HEK293 (cell line): ENCODE measurements around the gene VSTM2B.
A peak's percentile ranks its signal among the peaks of the same experiment; 100 is the strongest.

Source experiments
- CTCF ChIA-PET: fragments of 350-600 bp; formaldehyde crosslinking; extraction: SDS; loops from one replicate; lab custom pipeline; 2021; ENCODE audit warnings: antibody characterized with exemption; lab: Yijun Ruan, JAX
- POLR2A ChIA-PET: fragments of 300-600 bp; formaldehyde crosslinking; extraction: SDS; loops from one replicate; lab custom pipeline; 2020; ENCODE audit warnings: antibody characterized with exemption, inconsistent platforms; lab: Yijun Ruan, JAX
- H3K27ac ChIP-seq: fragments of 200-500 bp; sonication (Bioruptor generic); 2 replicates; pipeline ENCODE4 v1.5.1; 2014; ENCODE audit warnings: low read depth, low read length, control low read depth, inconsistent platforms; ENCODE audit errors: extremely low read depth
- H3K36me3 ChIP-seq, 2 experiments: fragments of 200-500 bp in 1 of 2; sonication (Bioruptor generic) in 1 of 2; 1 replicate in 1 of 2; 2 replicates in 1 of 2; pipeline ENCODE4 v1.5.1; 2014 to 2017; ENCODE audit warnings: inconsistent platforms in 2 of 2, low read length in 2 of 2; ENCODE audit not compliant: control insufficient read depth in 2 of 2, insufficient read depth in 1 of 2
- H3K4me1 ChIP-seq: fragments of 200-500 bp; sonication (Bioruptor generic); 2 replicates; pipeline ENCODE4 v1.5.1; 2014; ENCODE audit warnings: mild to moderate bottlenecking, low read length, inconsistent platforms; ENCODE audit not compliant: control insufficient read depth, insufficient read depth
- H3K4me3 ChIP-seq: 2 replicates; pipeline ENCODE4 v1.5.1; 2011; ENCODE audit warnings: low read depth, mild to moderate bottlenecking, control low read depth, low read length, moderate library complexity
- H3K9me3 ChIP-seq: fragments of 200-500 bp; sonication (Bioruptor generic); 2 replicates; pipeline ENCODE4 v1.5.1; 2014; ENCODE audit warnings: low read depth, low read length, inconsistent platforms; ENCODE audit not compliant: control insufficient read depth, insufficient read depth
- EGR2 ChIP-seq: fragments of 450-650 bp; formaldehyde crosslinking; IDR thresholded peaks from 2 replicates; pipeline ENCODE4 v1.5.1; 2016; ENCODE audit warnings: low read depth, missing biosample characterization, missing genetic modification characterization
- GLIS1 ChIP-seq: fragments of 450-650 bp; formaldehyde crosslinking; IDR thresholded peaks from 2 replicates; pipeline ENCODE4 v1.5.1; 2016; ENCODE audit warnings: missing biosample characterization, missing genetic modification characterization
- GLIS2 ChIP-seq: fragments of 450-650 bp; formaldehyde crosslinking; IDR thresholded peaks from 2 replicates; pipeline ENCODE4 v1.5.1; 2016; ENCODE audit warnings: missing biosample characterization, missing genetic modification characterization
- OSR2 ChIP-seq: fragments of 450-650 bp; formaldehyde crosslinking; IDR thresholded peaks from 2 replicates; pipeline ENCODE4 v1.5.1; 2016; ENCODE audit warnings: missing biosample characterization, missing genetic modification characterization
- SCRT1 ChIP-seq: fragments of 450-650 bp; formaldehyde crosslinking; IDR thresholded peaks from 2 replicates; pipeline ENCODE4 v1.5.1; 2016; ENCODE audit warnings: missing biosample characterization, missing genetic modification characterization, borderline replicate concordance
- SCRT2 ChIP-seq: fragments of 450-650 bp; formaldehyde crosslinking; IDR thresholded peaks from 2 replicates; pipeline ENCODE4 v1.5.1; 2016; ENCODE audit warnings: missing biosample characterization, missing genetic modification characterization
- WT1 ChIP-seq: fragments of 450-650 bp; formaldehyde crosslinking; IDR thresholded peaks from 2 replicates; pipeline ENCODE4 v1.5.1; 2016; ENCODE audit warnings: missing biosample characterization, missing genetic modification characterization
- ZBTB1 ChIP-seq: fragments of 450-650 bp; formaldehyde crosslinking; IDR thresholded peaks from 2 replicates; pipeline ENCODE4 v1.5.1; 2016; ENCODE audit warnings: missing biosample characterization, missing genetic modification characterization
- ZBTB8A ChIP-seq: fragments of 450-650 bp; formaldehyde crosslinking; IDR thresholded peaks from 2 replicates; pipeline ENCODE4 v1.5.1; 2016; ENCODE audit warnings: missing biosample characterization, missing genetic modification characterization
- ZIC2 ChIP-seq: fragments of 450-650 bp; formaldehyde crosslinking; IDR thresholded peaks from 2 replicates; pipeline ENCODE4 v1.5.1; 2016; ENCODE audit warnings: missing biosample characterization, missing genetic modification characterization
- ZNF19 ChIP-seq: fragments of 450-650 bp; formaldehyde crosslinking; IDR thresholded peaks from 2 replicates; pipeline ENCODE4; 2016; ENCODE audit warnings: missing biosample characterization, missing genetic modification characterization, low read depth
- ZNF433 ChIP-seq: fragments of 450-650 bp; formaldehyde crosslinking; IDR thresholded peaks from 2 replicates; pipeline ENCODE4 v1.5.1; 2016; ENCODE audit warnings: missing biosample characterization, missing genetic modification characterization, low read depth
- ZNF544 ChIP-seq: fragments of 450-650 bp; formaldehyde crosslinking; IDR thresholded peaks from 2 replicates; pipeline ENCODE4 v1.5.0; 2017; ENCODE audit warnings: missing biosample characterization, missing genetic modification characterization
- ZNF561 ChIP-seq: fragments of 450-650 bp; IDR thresholded peaks from 2 replicates; pipeline ENCODE4 v1.5.1; 2018; ENCODE audit warnings: missing biosample characterization, missing genetic modification characterization, borderline replicate concordance
- ZNF654 ChIP-seq: fragments of 450-650 bp; formaldehyde crosslinking; IDR thresholded peaks from 2 replicates; pipeline ENCODE4 v1.5.1; 2016; ENCODE audit warnings: low read depth, missing biosample characterization, missing genetic modification characterization
- ZNF677 ChIP-seq: fragments of 450-650 bp; IDR thresholded peaks from 2 replicates; pipeline ENCODE4 v1.5.0; 2018; ENCODE audit warnings: missing biosample characterization, mild to moderate bottlenecking, missing genetic modification characterization, moderate library complexity
- ZNF707 ChIP-seq: fragments of 450-650 bp; formaldehyde crosslinking; IDR thresholded peaks from 2 replicates; pipeline ENCODE4 v1.5.1; 2016; ENCODE audit warnings: missing biosample characterization, missing genetic modification characterization
- ZNF785 ChIP-seq: fragments of 450-650 bp; formaldehyde crosslinking; IDR thresholded peaks from 2 replicates; pipeline ENCODE4 v1.5.1; 2016; ENCODE audit warnings: missing biosample characterization, missing genetic modification characterization
- TF ChIP-seq, protein P1 (sequence below): fragments of 450-650 bp; formaldehyde crosslinking; IDR thresholded peaks from 2 replicates; pipeline ENCODE4 v1.5.1; 2016; ENCODE audit warnings: missing biosample characterization, missing genetic modification characterization
- TF ChIP-seq, protein P2 (sequence below): fragments of 450-650 bp; formaldehyde crosslinking; IDR thresholded peaks from 2 replicates; pipeline ENCODE4 v1.5.1; 2016; ENCODE audit warnings: missing biosample characterization, missing genetic modification characterization
- TF ChIP-seq, protein P3 (sequence below): fragments of 450-650 bp; formaldehyde crosslinking; IDR thresholded peaks from 2 replicates; pipeline ENCODE4 v1.5.1; 2017; ENCODE audit warnings: missing biosample characterization, mild to moderate bottlenecking, missing genetic modification characterization, moderate library complexity
- TF ChIP-seq, protein P4 (sequence below): fragments of 450-650 bp; formaldehyde crosslinking; IDR thresholded peaks from 2 replicates; pipeline ENCODE4 v1.5.1; 2017; ENCODE audit warnings: missing biosample characterization, missing genetic modification characterization

VSTM2B gene

DNA sequence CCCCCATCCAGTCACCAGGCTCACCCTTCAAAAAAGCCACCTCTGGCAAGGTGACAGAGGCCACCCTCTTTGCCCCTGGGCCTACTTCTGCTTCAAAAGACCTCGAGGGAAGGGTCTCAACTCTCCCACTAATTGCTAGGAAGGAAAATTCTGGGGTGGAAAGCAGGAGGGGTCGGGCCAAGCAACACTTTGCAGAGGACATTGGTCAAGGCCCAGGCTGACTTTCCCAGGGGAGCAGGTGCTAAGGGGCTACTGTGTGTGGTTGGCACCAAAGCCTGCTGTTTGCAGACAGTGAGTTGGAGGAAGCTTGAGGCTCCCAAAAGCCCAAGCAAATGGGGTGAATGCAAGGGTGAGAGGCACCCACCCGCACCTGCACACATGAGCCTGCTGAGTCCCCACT, 28.6 kb upstream of the VSTM2B start:
- TF ChIP-seq, protein P1, sequence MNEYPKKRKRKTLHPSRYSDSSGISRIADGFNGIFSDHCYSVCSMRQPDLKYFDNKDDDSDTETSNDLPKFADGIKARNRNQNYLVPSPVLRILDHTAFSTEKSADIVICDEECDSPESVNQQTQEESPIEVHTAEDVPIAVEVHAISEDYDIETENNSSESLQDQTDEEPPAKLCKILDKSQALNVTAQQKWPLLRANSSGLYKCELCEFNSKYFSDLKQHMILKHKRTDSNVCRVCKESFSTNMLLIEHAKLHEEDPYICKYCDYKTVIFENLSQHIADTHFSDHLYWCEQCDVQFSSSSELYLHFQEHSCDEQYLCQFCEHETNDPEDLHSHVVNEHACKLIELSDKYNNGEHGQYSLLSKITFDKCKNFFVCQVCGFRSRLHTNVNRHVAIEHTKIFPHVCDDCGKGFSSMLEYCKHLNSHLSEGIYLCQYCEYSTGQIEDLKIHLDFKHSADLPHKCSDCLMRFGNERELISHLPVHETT (tag by site-specific recombination) = no peak
- TF ChIP-seq ZNF654 (tag by site-specific recombination) = no peak
- TF ChIP-seq ZNF785 (tag by site-specific recombination) = no peak
- TF ChIP-seq ZBTB8A = no peak
- no peak for TF ChIP-seq ZNF19 (tag by site-specific recombination)
- no peak for TF ChIP-seq ZNF433 (tag by site-specific recombination)
- no peak for TF ChIP-seq EGR2 (tag by site-specific recombination)
- no peak for TF ChIP-seq ZNF544 (tag by site-specific recombination)
- TF ChIP-seq OSR2 (tag by site-specific recombination) = no peak
- POLR2A ChIA-PET = no interaction called here

DNA sequence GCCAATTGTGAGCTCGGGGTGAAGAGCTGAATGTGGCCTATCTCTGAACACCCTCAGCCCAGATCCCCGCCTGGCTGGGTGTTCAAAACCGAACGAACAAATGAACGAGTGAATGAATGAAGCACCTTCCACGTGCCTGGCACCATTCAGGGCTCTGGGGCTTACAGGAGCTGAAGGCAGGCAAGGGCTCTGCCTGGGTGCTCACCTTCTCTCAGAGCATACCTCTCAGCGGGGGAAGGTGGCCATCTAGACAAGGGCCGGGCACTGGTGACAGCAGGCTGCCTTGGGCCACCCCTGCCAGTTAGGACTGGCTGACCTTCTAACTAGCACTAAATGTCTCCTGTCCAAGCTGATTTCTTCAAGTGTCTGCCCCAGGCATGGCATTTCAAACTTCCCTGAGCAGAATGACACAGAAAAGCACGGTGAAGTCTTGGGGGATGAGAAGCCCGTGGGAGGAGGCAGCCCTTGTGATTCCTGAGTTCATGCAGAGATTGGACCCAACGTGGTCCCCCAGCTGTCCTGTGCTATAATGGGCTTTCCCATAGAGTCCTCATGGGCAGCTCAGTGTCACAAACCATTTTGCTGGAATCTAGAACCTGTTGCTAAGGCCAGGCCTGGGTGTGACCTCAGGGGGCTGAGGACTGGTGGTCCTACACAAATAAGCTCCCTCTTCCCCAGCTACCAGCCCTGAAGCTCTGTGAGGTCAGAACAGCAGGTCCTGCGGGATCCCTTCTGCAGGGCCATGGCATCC, 27.9 kb upstream of the VSTM2B start:
- ChIA-PET CTCF (interaction anchor here (4.5 kb wide), 1 partner anchor 19 kb away, joined by 19 read pairs; no protein-coding TSS in a partner anchor), POLR2A (no interaction called here)
- no peaks in the 10 kb centered on the region for H3K4me1 ChIP-seq
- no peak for TF ChIP-seq ZNF561 (tag by site-specific recombination)
- TF ChIP-seq SCRT1 (tag by site-specific recombination) = 0 out of 2 replicates have a peak, but pooled peaks have one; percentile 22
- peak; percentile 58 for TF ChIP-seq SCRT2
- TF ChIP-seq WT1 (tag by site-specific recombination) = no peak
- no peak overlapping the region for H3K4me3 ChIP-seq
- no peaks in the 10 kb centered on the region; a peak in 1 of 3 replicates for H3K36me3 ChIP-seq
- H3K9me3 ChIP-seq = no peaks in the 10 kb centered on the region
- H3K27ac ChIP-seq = no peak overlapping the region

More for the DNA sequence above, 28.6 kb upstream of the VSTM2B start:
- Histone ChIP-seq H3K4me3 (no peak overlapping the region), H3K27ac (no peak overlapping the region), H3K4me1 (peaks cover 3% of the 10 kb centered on the region; the same call in 1 of the 2 replicates), H3K36me3 (no peaks in the 10 kb centered on the region; a peak in 1 of 3 replicates), H3K9me3 (no peaks in the 10 kb centered on the region)
- CTCF ChIA-PET = interaction anchor here (0.6 to 4.5 kb wide), 2 partner anchors 18 to 22 kb away, joined by 3 to 19 read pairs; no protein-coding TSS in a partner anchor

DNA sequence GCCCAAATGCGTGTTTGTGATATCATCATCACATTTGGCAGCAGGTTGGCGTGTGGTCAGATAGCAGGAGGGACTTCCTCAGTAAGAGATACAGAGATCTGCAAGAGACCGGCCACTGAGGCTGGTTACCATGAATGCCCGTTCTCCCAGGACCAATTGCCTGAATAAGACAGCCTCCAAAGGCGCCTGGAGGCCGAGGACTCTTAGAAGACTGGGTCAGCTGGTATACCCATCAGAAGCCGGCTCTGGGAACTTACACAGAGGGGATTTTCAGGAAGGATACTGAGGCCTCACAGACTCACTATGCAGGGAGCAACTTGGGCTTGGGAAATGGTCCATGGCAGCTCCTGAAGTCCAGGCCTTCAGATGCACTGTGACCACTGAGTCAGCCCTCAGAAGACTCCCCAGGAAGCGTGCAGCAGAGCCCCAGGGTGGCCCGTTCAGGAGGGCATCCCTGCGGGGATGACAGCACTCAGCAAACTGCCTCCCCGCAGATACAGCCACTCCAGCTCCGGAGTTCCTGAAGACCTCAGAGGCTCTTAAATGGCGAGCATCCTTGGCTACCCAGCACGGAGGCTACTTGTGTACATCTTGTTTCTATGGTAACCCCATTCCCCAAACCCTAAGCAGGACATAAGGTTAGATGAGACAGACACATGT, 26.4 kb upstream of the VSTM2B start:
- Histone ChIP-seq H3K27ac (no peak overlapping the region), H3K4me1 (no peaks in the 10 kb centered on the region)
- CTCF ChIA-PET = interaction anchor here (1.0 to 4.5 kb wide), 3 partner anchors 15 to 32 kb away, joined by 3 to 19 read pairs (median 4); no protein-coding TSS in a partner anchor
- POLR2A ChIA-PET = no interaction called here
- 0 out of 2 replicates have a peak, but pooled peaks have one; percentile 16 for TF ChIP-seq GLIS2 (tag by site-specific recombination)
- TF ChIP-seq ZBTB1 (tag by site-specific recombination) = no peak
- TF ChIP-seq, protein P2, sequence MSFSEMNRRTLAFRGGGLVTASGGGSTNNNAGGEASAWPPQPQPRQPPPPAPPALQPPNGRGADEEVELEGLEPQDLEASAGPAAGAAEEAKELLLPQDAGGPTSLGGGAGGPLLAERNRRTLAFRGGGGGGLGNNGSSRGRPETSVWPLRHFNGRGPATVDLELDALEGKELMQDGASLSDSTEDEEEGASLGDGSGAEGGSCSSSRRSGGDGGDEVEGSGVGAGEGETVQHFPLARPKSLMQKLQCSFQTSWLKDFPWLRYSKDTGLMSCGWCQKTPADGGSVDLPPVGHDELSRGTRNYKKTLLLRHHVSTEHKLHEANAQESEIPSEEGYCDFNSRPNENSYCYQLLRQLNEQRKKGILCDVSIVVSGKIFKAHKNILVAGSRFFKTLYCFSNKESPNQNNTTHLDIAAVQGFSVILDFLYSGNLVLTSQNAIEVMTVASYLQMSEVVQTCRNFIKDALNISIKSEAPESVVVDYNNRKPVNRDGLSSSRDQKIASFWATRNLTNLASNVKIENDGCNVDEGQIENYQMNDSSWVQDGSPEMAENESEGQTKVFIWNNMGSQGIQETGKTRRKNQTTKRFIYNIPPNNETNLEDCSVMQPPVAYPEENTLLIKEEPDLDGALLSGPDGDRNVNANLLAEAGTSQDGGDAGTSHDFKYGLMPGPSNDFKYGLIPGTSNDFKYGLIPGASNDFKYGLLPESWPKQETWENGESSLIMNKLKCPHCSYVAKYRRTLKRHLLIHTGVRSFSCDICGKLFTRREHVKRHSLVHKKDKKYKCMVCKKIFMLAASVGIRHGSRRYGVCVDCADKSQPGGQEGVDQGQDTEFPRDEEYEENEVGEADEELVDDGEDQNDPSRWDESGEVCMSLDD (tag by site-specific recombination) = no peak
- TF ChIP-seq, protein P3, sequence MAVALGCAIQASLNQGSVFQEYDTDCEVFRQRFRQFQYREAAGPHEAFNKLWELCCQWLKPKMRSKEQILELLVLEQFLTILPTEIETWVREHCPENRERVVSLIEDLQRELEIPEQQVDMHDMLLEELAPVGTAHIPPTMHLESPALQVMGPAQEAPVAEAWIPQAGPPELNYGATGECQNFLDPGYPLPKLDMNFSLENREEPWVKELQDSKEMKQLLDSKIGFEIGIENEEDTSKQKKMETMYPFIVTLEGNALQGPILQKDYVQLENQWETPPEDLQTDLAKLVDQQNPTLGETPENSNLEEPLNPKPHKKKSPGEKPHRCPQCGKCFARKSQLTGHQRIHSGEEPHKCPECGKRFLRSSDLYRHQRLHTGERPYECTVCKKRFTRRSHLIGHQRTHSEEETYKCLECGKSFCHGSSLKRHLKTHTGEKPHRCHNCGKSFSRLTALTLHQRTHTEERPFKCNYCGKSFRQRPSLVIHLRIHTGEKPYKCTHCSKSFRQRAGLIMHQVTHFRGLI = no peak
- TF ChIP-seq ZNF707 = no peak
- TF ChIP-seq GLIS1 (tag by site-specific recombination) = 0 out of 2 replicates have a peak, but pooled peaks have one; percentile 16
- TF ChIP-seq, protein P4, sequence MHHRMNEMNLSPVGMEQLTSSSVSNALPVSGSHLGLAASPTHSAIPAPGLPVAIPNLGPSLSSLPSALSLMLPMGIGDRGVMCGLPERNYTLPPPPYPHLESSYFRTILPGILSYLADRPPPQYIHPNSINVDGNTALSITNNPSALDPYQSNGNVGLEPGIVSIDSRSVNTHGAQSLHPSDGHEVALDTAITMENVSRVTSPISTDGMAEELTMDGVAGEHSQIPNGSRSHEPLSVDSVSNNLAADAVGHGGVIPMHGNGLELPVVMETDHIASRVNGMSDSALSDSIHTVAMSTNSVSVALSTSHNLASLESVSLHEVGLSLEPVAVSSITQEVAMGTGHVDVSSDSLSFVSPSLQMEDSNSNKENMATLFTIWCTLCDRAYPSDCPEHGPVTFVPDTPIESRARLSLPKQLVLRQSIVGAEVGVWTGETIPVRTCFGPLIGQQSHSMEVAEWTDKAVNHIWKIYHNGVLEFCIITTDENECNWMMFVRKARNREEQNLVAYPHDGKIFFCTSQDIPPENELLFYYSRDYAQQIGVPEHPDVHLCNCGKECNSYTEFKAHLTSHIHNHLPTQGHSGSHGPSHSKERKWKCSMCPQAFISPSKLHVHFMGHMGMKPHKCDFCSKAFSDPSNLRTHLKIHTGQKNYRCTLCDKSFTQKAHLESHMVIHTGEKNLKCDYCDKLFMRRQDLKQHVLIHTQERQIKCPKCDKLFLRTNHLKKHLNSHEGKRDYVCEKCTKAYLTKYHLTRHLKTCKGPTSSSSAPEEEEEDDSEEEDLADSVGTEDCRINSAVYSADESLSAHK (tag by site-specific recombination) = no peak
- TF ChIP-seq EGR2 (tag by site-specific recombination) = no peak
- TF ChIP-seq ZIC2 (tag by site-specific recombination) = peak; percentile 93
- no peak for TF ChIP-seq ZNF677 (tag by site-specific recombination)
- TF ChIP-seq OSR2 (tag by site-specific recombination) = no peak
- TF ChIP-seq, all 188 proteins: peak for 3
- Histone ChIP-seq H3K36me3 (no peaks in the 10 kb centered on the region), H3K4me3 (no peak overlapping the region), H3K9me3 (no peaks in the 10 kb centered on the region)
